Dendritic cell treated with granulocyte-macrophage colony-stimulating factor and Interleukin-4, amounts not matched to agents 40 ng/mL and 50 ng/mL, for 4 days (primary cell): ENCODE measurements around the gene SMARCC2.

Experiments used
- H3K27ac Mint-ChIP-seq: one replicate; pipeline ENCODE4 v1.8.0; 2022; ENCODE audit warnings: mild to moderate bottlenecking, mixed read lengths
- H3K27me3 Mint-ChIP-seq: one replicate; pipeline ENCODE4 v1.8.0; 2022; ENCODE audit warnings: mild to moderate bottlenecking, mixed read lengths
- H3K36me3 Mint-ChIP-seq: one replicate; pipeline ENCODE4 v1.8.0; 2022; ENCODE audit warnings: low read depth, mixed read lengths
- H3K4me1 Mint-ChIP-seq: one replicate; pipeline ENCODE4 v1.8.0; 2022; ENCODE audit warnings: low read depth, mixed read lengths
- H3K4me3 Mint-ChIP-seq: one replicate; pipeline ENCODE4 v1.8.0; 2022; ENCODE audit warnings: mild to moderate bottlenecking, moderate library complexity, mixed read lengths
- H3K9me3 Mint-ChIP-seq: one replicate; pipeline ENCODE4 v1.8.0; 2022; ENCODE audit warnings: mixed read lengths
- intact Hi-C: fragments of 100-400 bp; cut with micrococcal nuclease; formaldehyde crosslinking; loops from one replicate; pipeline ENCODE4 v1.15.0; 2022

Gene SMARCC2

GRCh38 chr12:56165369-56165768 lies 23.9 kb downstream of the SMARCC2 start:
- intact Hi-C loops = no loop called here
- H3K27me3 Mint-ChIP-seq = no peaks in the 10 kb centered on the region
- H3K36me3 Mint-ChIP-seq = peaks cover 100% of the 10 kb centered on the region
- no peaks in the 10 kb centered on the region for H3K9me3 Mint-ChIP-seq
- H3K4me1 Mint-ChIP-seq = peaks cover 20% of the 10 kb centered on the region
- no peak overlapping the region for H3K27ac Mint-ChIP-seq
- no peak overlapping the region for H3K4me3 Mint-ChIP-seq

DNA sequence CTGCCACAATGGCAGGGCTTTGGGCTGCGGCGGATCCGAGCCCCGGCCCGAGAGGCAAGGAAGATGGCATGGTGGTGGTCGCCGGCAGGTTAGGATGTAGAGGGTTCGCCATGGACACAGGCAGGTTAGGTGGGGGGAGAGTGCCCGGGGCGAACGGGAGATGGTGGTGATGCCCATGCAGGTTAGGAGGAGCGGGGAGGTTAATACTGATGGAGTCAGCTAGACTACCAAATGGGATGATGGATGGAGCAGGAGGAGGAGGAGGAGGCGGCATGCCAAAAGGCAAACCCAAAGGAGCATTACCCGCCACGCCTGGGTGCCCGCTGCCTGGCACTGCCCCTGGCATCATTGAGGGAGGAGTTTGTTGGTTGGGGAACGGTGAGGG lies 24.9 kb downstream of the SMARCC2 start:
- no peaks in the 10 kb centered on the region for H3K9me3 Mint-ChIP-seq
- H3K36me3 Mint-ChIP-seq = peaks cover 100% of the 10 kb centered on the region
- intact Hi-C loops = no loop called here
- peaks cover 31% of the 10 kb centered on the region for H3K4me1 Mint-ChIP-seq
- no peaks in the 10 kb centered on the region for H3K27me3 Mint-ChIP-seq
- H3K27ac Mint-ChIP-seq = no peak overlapping the region
- no peak overlapping the region for H3K4me3 Mint-ChIP-seq

- no peaks in the 10 kb centered on the region for H3K9me3 Mint-ChIP-seq
- H3K27ac Mint-ChIP-seq = peak overlapping the region; percentile 23
- intact Hi-C loops = no loop called here
- H3K4me1 Mint-ChIP-seq = peaks cover 37% of the 10 kb centered on the region
- H3K36me3 Mint-ChIP-seq = peaks cover 100% of the 10 kb centered on the region
- H3K27me3 Mint-ChIP-seq = no peaks in the 10 kb centered on the region
- H3K4me3 Mint-ChIP-seq = no peak overlapping the region
Observed at GRCh38 chr12:56163533-56164344, 25.5 kb downstream of the SMARCC2 start.

GRCh38 chr12:56162468-56163290 lies 26.6 kb downstream of the SMARCC2 start:
- Mint-ChIP-seq H3K4me3 (no peak overlapping the region), H3K27ac (no peak overlapping the region), H3K9me3 (no peaks in the 10 kb centered on the region), H3K27me3 (no peaks in the 10 kb centered on the region), H3K36me3 (peaks cover 100% of the 10 kb centered on the region), H3K4me1 (peaks cover 40% of the 10 kb centered on the region)
- intact Hi-C loops = no loop called here

DNA sequence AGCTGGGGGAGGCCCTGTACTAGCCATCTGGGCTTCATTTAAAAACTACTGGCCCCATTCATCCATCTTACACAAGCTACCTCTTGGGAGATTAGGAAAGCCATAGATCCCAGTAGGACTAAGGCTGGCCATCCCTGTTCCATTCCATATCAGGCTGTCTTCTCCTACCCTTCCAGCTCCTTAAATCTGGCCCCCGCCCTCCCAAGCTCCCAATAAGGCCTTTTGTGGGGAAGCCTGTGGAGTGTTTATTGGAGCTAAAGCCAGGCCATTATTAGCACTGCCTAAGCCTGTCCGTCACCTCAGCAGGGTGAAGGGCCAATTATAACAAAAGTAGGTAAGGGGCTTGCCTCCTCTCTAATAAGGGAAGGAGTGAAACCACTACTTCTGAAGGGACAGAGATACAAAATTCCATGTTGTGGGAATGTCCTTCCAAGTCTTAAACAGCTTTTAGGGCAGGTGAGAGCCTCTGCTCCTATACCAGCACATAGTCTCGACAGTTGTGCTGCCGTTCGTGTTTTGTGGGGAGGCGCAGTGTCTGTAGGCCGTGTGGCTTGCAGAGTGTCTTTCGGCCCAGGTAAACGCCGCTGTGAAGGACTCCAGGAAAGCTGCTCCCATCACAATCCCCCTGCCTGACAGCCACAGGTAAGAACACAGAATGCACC lies 27.5 kb downstream of the SMARCC2 start:
- Mint-ChIP-seq H3K4me3 (no peak overlapping the region), H3K36me3 (peaks cover 95% of the 10 kb centered on the region), H3K4me1 (peaks cover 47% of the 10 kb centered on the region), H3K27me3 (no peaks in the 10 kb centered on the region), H3K9me3 (no peaks in the 10 kb centered on the region), H3K27ac (peak overlapping the region; percentile 60)
- intact Hi-C loops = no loop called here

GRCh38 chr12:56160894-56161689 lies 28.2 kb downstream of the SMARCC2 start:
- Mint-ChIP-seq H3K4me3 (peak overlapping the region; percentile 93), H3K36me3 (peaks cover 88% of the 10 kb centered on the region), H3K9me3 (no peaks in the 10 kb centered on the region), H3K27ac (peak overlapping the region; percentile 98), H3K4me1 (peaks cover 47% of the 10 kb centered on the region), H3K27me3 (no peaks in the 10 kb centered on the region)
- intact Hi-C loops = no loop called here

DNA sequence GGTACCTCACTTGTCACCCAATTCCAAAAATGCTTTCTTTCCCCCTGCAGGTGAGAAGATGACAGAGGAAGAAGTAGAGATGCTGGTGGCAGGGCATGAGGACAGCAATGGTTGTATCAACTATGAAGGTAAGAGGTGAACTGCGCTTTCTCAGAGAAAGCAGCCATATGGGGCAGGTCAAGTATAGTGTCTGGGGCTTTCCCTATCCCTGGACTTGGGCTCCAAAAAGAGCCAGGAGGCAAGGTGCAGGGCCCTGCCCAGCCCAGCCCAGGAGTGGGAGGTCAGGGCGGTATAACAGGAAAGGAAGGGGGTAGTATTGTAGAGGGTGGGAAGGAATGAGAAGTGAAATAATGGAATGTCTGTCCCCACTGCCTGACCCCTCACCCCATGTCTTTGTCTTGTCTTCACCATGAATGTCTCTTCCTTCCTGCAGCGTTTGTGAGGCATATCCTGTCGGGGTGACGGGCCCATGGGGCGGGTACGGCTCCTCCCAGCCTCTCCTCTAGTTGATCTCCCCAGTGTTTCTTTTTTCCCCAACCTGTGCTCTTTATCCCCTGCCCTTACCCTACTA lies 29.0 kb downstream of the SMARCC2 start:
- Mint-ChIP-seq H3K4me3 (peak overlapping the region; percentile 93), H3K27ac (peak overlapping the region; percentile 98), H3K27me3 (no peaks in the 10 kb centered on the region), H3K9me3 (no peaks in the 10 kb centered on the region), H3K36me3 (peaks cover 86% of the 10 kb centered on the region), H3K4me1 (peaks cover 47% of the 10 kb centered on the region)
- intact Hi-C loops = no loop called here

GRCh38 chr12:56159482-56160192 lies 29.6 kb downstream of the SMARCC2 start:
- peak overlapping the region; percentile 98 for H3K27ac Mint-ChIP-seq
- H3K27me3 Mint-ChIP-seq = no peaks in the 10 kb centered on the region
- H3K9me3 Mint-ChIP-seq = no peaks in the 10 kb centered on the region
- peaks cover 51% of the 10 kb centered on the region for H3K4me1 Mint-ChIP-seq
- H3K36me3 Mint-ChIP-seq = peaks cover 80% of the 10 kb centered on the region
- intact Hi-C loops = loop anchor here (2.0 kb wide), 2 partner anchors 29 to 41 kb away; partner anchors contain the start of genes SMARCC2 and ZC3H10
- peak overlapping the region; percentile 93 for H3K4me3 Mint-ChIP-seq

DNA sequence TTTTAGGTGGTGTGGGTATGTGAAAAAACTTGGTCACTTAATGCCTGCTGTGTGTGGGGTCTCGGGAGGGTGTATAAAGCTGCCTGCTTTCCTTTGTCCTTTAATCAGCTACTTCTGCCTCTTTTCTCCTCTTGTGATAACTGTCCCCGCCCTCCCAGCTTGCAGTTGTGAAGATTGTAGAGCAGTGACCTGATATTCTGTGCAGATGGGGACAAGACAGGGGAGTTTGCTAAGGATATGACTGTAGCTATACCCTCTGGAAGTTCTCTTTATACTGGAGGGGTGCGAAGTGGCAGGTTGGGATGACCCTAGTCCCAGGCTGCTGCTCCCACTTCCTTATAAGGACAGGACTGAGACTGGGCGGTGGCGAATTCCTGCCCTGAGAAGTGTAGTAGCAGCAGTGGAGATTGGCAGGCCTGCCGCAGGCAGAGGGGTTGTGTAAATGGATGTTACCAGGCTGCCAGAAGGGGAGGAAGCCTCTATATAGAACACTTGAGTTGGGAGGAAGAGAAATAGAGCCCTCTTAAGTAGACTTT lies 30.3 kb downstream of the SMARCC2 start:
- Mint-ChIP-seq H3K36me3 (peaks cover 74% of the 10 kb centered on the region), H3K9me3 (no peaks in the 10 kb centered on the region), H3K4me3 (peak overlapping the region; percentile 93), H3K27ac (peak overlapping the region; percentile 98), H3K27me3 (no peaks in the 10 kb centered on the region), H3K4me1 (peaks cover 56% of the 10 kb centered on the region)
- intact Hi-C loops = loop anchor here (1.0 to 2.0 kb wide), 3 partner anchors 30 to 40 kb away; partner anchors contain the start of genes ESYT1, SMARCC2 and ZC3H10

DNA sequence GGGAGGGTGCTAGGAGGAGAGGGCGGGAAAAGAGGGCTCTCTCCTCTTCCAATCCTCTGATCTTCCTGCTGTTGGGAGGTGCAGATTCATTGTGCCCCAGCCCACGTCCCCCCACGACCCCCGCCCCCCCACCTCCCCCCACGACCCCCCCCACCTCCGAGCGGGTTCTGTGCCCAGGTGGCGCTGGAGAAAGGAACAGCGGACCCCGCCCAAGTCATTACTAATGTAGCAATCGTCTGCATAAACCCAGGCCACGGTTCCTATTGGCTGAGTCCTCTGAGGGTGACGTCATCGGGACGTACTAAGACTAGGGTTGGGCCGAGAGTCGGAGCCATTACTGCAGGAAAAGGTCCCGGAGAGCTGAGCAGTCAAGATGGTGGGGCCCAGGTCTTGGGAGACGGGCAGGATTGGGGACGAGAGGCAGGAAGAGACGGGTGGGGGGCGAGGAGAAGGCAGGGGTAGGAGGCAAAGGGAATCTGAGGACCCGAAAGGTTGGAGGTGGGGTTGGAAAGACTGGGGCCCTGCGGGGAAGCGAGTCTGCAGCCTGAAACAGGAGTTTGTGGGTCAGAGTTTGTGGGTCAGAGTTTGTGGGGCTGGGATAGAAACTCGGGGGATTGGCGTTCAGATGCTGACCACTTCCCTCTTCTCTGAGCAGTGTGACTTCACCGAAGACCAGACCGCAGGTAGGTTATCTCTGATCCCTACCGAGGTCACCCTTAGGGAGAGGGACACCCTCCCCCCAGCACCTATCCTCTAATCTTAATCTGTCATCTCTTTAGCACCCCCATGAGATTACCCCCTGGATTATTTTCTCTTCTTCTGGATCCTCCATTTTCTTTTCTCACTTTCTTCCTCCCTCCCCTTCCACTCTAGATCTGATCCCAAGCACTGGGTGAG lies 31.0 kb downstream of the SMARCC2 start, which contains the start of gene MYL6:
Gene MYL6 (plus strand): TSS at position 331 of the 897 bp plus-strand sequence. CDS start 43 bp downstream, at position 374.
- Mint-ChIP-seq H3K27me3 (no peaks in the 10 kb centered on the region), H3K27ac (peak within 1 kb of the TSS; percentile 98), H3K4me3 (peak within 1 kb of the TSS; percentile 93), H3K9me3 (no peaks in the 10 kb centered on the region), H3K4me1 (peaks cover 63% of the 10 kb centered on the region), H3K36me3 (peaks cover 67% of the 10 kb centered on the region)
- intact Hi-C loops = loop anchor here (1.0 to 2.0 kb wide), 3 partner anchors 30 to 39 kb away; partner anchors contain the start of genes ESYT1, SMARCC2 and ZC3H10

DNA sequence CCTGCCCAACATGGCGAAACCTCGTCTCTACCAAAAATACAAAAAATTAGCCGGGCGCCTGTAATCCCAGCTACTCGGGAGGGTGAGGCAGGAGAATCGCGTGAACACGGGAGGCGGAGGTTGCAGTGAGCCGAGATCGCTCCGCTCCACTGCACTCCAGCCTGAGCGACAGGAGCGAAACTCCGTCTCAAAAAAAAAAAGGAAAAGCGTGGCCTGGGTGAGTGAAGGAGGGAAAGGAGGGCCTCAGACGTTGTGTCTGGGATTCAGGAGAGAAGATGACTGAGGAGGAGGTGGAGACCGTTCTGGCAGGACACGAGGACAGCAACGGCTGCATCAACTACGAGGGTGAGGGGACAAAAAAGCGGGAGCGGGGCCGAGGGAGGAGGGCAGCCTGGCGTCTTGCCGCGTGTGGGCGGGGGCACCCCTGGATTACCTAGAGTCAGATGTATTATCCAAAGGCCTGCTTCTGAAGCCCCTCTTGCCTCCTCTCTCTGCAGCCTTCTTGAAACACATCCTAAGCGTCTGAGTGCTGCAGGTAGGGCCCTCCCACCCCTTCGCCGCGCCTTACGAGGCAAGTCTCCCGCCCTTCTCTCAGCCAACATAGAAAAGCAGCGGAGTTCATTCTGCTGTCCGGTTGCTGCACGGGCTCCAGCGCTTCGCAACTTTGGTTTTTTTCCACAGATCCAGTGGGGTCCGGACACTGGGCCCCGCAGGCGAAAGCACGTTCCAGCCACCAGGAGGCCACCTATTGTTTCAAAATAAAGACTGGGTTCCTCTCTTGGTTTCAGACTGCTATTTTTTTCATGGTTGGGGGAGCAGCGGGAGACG lies 31.9 kb downstream of the SMARCC2 start:
- H3K36me3 Mint-ChIP-seq = peaks cover 61% of the 10 kb centered on the region

More for the DNA sequence above, 31.9 kb downstream of the SMARCC2 start:
- no peaks in the 10 kb centered on the region for H3K9me3 Mint-ChIP-seq
- H3K4me3 Mint-ChIP-seq = peak overlapping the region; percentile 93
- intact Hi-C loops = loop anchor here (1.0 to 2.0 kb wide), 3 partner anchors 29 to 39 kb away; partner anchors contain the start of genes ESYT1, SMARCC2 and ZC3H10
- peaks cover 68% of the 10 kb centered on the region for H3K4me1 Mint-ChIP-seq
- H3K27me3 Mint-ChIP-seq = no peaks in the 10 kb centered on the region
- peak overlapping the region; percentile 98 for H3K27ac Mint-ChIP-seq
